MCF 10A (cell line): ENCODE results near the gene FLRT1. TPM values are rescaled to one million over a fixed set of nuclear protein-coding genes. Genes with fewer than 3 reads are reported as not detected.

ENCODE experiments used
- BruUV-seq: library from RNA; stranded (reverse); fragments of 400-500 nt; replicated peaks from 2 replicates; lab custom pipeline; 2021; lab: Mats Ljungman, UMichigan
- CTCF ChIA-PET: fragments of 300-600 bp; sonication (Branson Sonifier 250); formaldehyde crosslinking; extraction: SDS; loops from one replicate; lab custom pipeline; 2021; ENCODE audit warnings: antibody characterized with exemption, inconsistent platforms; lab: Yijun Ruan, JAX
- POLR2A ChIA-PET: fragments of 300-600, 350-650 bp; sonication (Branson Sonifier 250); formaldehyde crosslinking; extraction: SDS; loops from one replicate; lab custom pipeline; 2020; ENCODE audit warnings: antibody characterized with exemption, inconsistent platforms; lab: Yijun Ruan, JAX
- DNase-seq: peaks from one replicate; pipeline ENCODE4 v3.0.0-alpha.2; 2018; ENCODE audit not compliant: unreplicated experiment
- H3K27ac Mint-ChIP-seq: one replicate; pipeline ENCODE4 v1.8.0; 2022; ENCODE audit warnings: mild to moderate bottlenecking, low read depth, mixed read lengths; ENCODE audit not compliant: unreplicated experiment
- H3K27me3 Mint-ChIP-seq: one replicate; pipeline ENCODE4 v1.8.0; 2022; ENCODE audit warnings: mixed read lengths; ENCODE audit not compliant: insufficient read depth, unreplicated experiment
- H3K36me3 Mint-ChIP-seq: one replicate; pipeline ENCODE4 v1.8.0; 2022; ENCODE audit warnings: mild to moderate bottlenecking, moderate library complexity, mixed read lengths; ENCODE audit not compliant: insufficient read depth, unreplicated experiment
- H3K4me1 Mint-ChIP-seq: one replicate; pipeline ENCODE4 v1.8.0; 2022; ENCODE audit warnings: mixed read lengths; ENCODE audit not compliant: insufficient read depth, unreplicated experiment
- H3K4me3 Mint-ChIP-seq: one replicate; pipeline ENCODE4 v1.8.0; 2022; ENCODE audit warnings: mild to moderate bottlenecking, moderate library complexity, mixed read lengths; ENCODE audit not compliant: unreplicated experiment
- H3K9me3 Mint-ChIP-seq: one replicate; pipeline ENCODE4 v1.8.0; 2022; ENCODE audit warnings: mixed read lengths; ENCODE audit not compliant: unreplicated experiment
- CTCF ChIP-seq: fragments of 200-600 bp; IDR thresholded peaks from one replicate; pipeline ENCODE4 v1.8.0; 2022; ENCODE audit warnings: antibody characterized with exemption, mild to moderate bottlenecking; ENCODE audit not compliant: unreplicated experiment
- intact Hi-C: fragments of 100-400 bp; cut with micrococcal nuclease; formaldehyde crosslinking; loops from 2 replicates; pipeline ENCODE4 v1.14.1; 2022
- total RNA-seq: library from RNA; stranded (reverse); gene quantifications from 2 replicates; pipeline ENCODE4 v1.2.3, GENCODE V29; 2022

FLRT1 gene
- total RNA-seq, 1 experiment from 2014 or later: 2.7 TPM

- intact Hi-C loops: no loop called here
- H3K36me3 Mint-ChIP-seq: no peaks in the 10 kb centered on the region
- H3K27me3 Mint-ChIP-seq: no peaks in the 10 kb centered on the region
- ChIA-PET CTCF (no interaction called here), POLR2A (interaction anchor here (0.7 kb wide), 1 partner anchor 15 kb away, joined by 3 read pairs; no protein-coding TSS in a partner anchor)
- no peak for DNase-seq
- H3K27ac Mint-ChIP-seq: no peak overlapping the region
- H3K4me3 Mint-ChIP-seq: no peak overlapping the region
- no TSS peak for BruUV-seq
- no peak for TF ChIP-seq CTCF
- no peaks in the 10 kb centered on the region for H3K4me1 Mint-ChIP-seq
- H3K9me3 Mint-ChIP-seq: no peaks in the 10 kb centered on the region
Measured at GRCh38 chr11:64062185-64063039, 26.7 kb downstream of the FLRT1 start.

GRCh38 chr11:64063777-64064176 lies 28.0 kb downstream of the FLRT1 start:
- no TSS peak for BruUV-seq
- Mint-ChIP-seq H3K27me3 (no peaks in the 10 kb centered on the region), H3K27ac (no peak overlapping the region), H3K4me3 (no peak overlapping the region), H3K36me3 (no peaks in the 10 kb centered on the region), H3K9me3 (no peaks in the 10 kb centered on the region), H3K4me1 (no peaks in the 10 kb centered on the region)
- ChIA-PET POLR2A (no interaction called here), CTCF (no interaction called here)
- no peak for DNase-seq
- no peak for TF ChIP-seq CTCF
- intact Hi-C loops: no loop called here

GRCh38 chr11:64064374-64065140 lies 28.8 kb downstream of the FLRT1 start:
- no peak overlapping the region for H3K4me3 Mint-ChIP-seq
- H3K27me3 Mint-ChIP-seq: no peaks in the 10 kb centered on the region
- TF ChIP-seq CTCF: no peak
- intact Hi-C loops: no loop called here
- H3K36me3 Mint-ChIP-seq: no peaks in the 10 kb centered on the region
- no peak overlapping the region for H3K27ac Mint-ChIP-seq
- no TSS peak for BruUV-seq
- CTCF ChIA-PET: no interaction called here
- DNase-seq: no peak
- no peaks in the 10 kb centered on the region for H3K4me1 Mint-ChIP-seq
- H3K9me3 Mint-ChIP-seq: no peaks in the 10 kb centered on the region
- POLR2A ChIA-PET: no interaction called here

GRCh38 chr11:64065141-64065465 lies 29.4 kb downstream of the FLRT1 start:
- H3K27me3 Mint-ChIP-seq: no peaks in the 10 kb centered on the region
- ChIA-PET CTCF (interaction anchor here (0.7 kb wide), 1 partner anchor 26 kb away, joined by 3 read pairs; no protein-coding TSS in a partner anchor), POLR2A (no interaction called here)
- DNase-seq: no peak
- no peak overlapping the region for H3K27ac Mint-ChIP-seq
- no peaks in the 10 kb centered on the region for H3K9me3 Mint-ChIP-seq
- no peaks in the 10 kb centered on the region for H3K36me3 Mint-ChIP-seq
- H3K4me1 Mint-ChIP-seq: no peaks in the 10 kb centered on the region
- no TSS peak for BruUV-seq
- no peak for TF ChIP-seq CTCF
- intact Hi-C loops: no loop called here
- no peak overlapping the region for H3K4me3 Mint-ChIP-seq
